H9 (cell line): ENCODE results near the gene MX2. TPM values are rescaled to one million over a fixed set of nuclear protein-coding genes. Genes with fewer than 3 reads are reported as not detected.

ENCODE experiments used
- DNase-seq: peaks from one replicate; pipeline ENCODE4 v3.0.0-alpha.2; 2017
- H2AFZ ChIP-seq: one replicate; pipeline ENCODE4 v1.6.1; 2013; ENCODE audit warnings: mild to moderate bottlenecking, low read length, control low read depth, moderate library complexity
- H2AK5ac ChIP-seq: 2 replicates; pipeline ENCODE4 v1.6.1; 2013; ENCODE audit warnings: low read length, control low read depth, mixed read lengths; ENCODE audit not compliant: insufficient read length
- H2BK120ac ChIP-seq: one replicate; pipeline ENCODE4 v1.6.1; 2013; ENCODE audit warnings: low read depth, mild to moderate bottlenecking, low read length, control low read depth, inconsistent platforms; ENCODE audit not compliant: poor library complexity, severe bottlenecking
- H2BK12ac ChIP-seq: 2 replicates; pipeline ENCODE4 v1.6.1; 2013; ENCODE audit warnings: low read length, control low read depth, mixed read lengths, low read depth; ENCODE audit not compliant: insufficient read length
- H2BK15ac ChIP-seq: 2 replicates; pipeline ENCODE4 v1.6.1; 2013; ENCODE audit warnings: low read depth, low read length, control low read depth
- H2BK20ac ChIP-seq: one replicate; pipeline ENCODE4 v1.6.1; 2013; ENCODE audit warnings: low read depth, mild to moderate bottlenecking, low read length, control low read depth, inconsistent platforms; ENCODE audit not compliant: poor library complexity, severe bottlenecking
- H2BK5ac ChIP-seq: 2 replicates; pipeline ENCODE4 v1.6.1; 2013; ENCODE audit warnings: low read length, control low read depth, mixed read lengths; ENCODE audit not compliant: insufficient read length
- H3K14ac ChIP-seq: 2 replicates; pipeline ENCODE4 v1.6.1; 2013; ENCODE audit warnings: low read length, control low read depth; ENCODE audit not compliant: insufficient read depth
- H3K18ac ChIP-seq: 2 replicates; pipeline ENCODE4 v1.6.1; 2013; ENCODE audit warnings: low read depth, mild to moderate bottlenecking, mixed read lengths, low read length, control low read depth; ENCODE audit not compliant: insufficient read length
- H3K23ac ChIP-seq: 2 replicates; pipeline ENCODE4 v1.6.1; 2013; ENCODE audit warnings: low read length, control low read depth, mixed read lengths, low read depth; ENCODE audit not compliant: insufficient read length
- H3K23me2 ChIP-seq: 2 replicates; pipeline ENCODE4 v1.6.1; 2013; ENCODE audit warnings: low read depth, mild to moderate bottlenecking, mixed read lengths, low read length, control low read depth; ENCODE audit not compliant: insufficient read length, poor library complexity, severe bottlenecking
- H3K27ac ChIP-seq: 2 replicates; pipeline ENCODE4 v1.5.1; 2013; ENCODE audit warnings: low read length, control low read depth, mixed read lengths, low read depth; ENCODE audit not compliant: insufficient read length
- H3K27me3 ChIP-seq: 2 replicates; pipeline ENCODE4 v1.6.1; 2013; ENCODE audit warnings: low read length, control low read depth, inconsistent platforms; ENCODE audit not compliant: insufficient read depth
- H3K4ac ChIP-seq: 2 replicates; pipeline ENCODE4 v1.6.1; 2013; ENCODE audit warnings: low read depth, mild to moderate bottlenecking, control low read depth, inconsistent platforms, low read length, moderate library complexity
- H3K4me1 ChIP-seq: 2 replicates; pipeline ENCODE4 v1.6.1; 2013; ENCODE audit warnings: low read length, control low read depth, inconsistent platforms; ENCODE audit not compliant: insufficient read depth
- H3K4me2 ChIP-seq: 2 replicates; pipeline ENCODE4 v1.6.1; 2013; ENCODE audit warnings: low read length, control low read depth, mixed read lengths; ENCODE audit not compliant: insufficient read length, insufficient read depth
- H3K56ac ChIP-seq: 2 replicates; pipeline ENCODE4 v1.6.1; 2013; ENCODE audit warnings: low read depth, mild to moderate bottlenecking, mixed read lengths, low read length, control low read depth; ENCODE audit not compliant: insufficient read length
- H3K79me1 ChIP-seq: 2 replicates; pipeline ENCODE4 v1.6.1; 2013; ENCODE audit warnings: low read depth, mild to moderate bottlenecking, moderate library complexity, low read length, control low read depth, inconsistent platforms; ENCODE audit not compliant: insufficient read depth, poor library complexity, severe bottlenecking
- H3K79me2 ChIP-seq: 2 replicates; pipeline ENCODE4 v1.6.1; 2013; ENCODE audit warnings: low read length, control low read depth, inconsistent platforms; ENCODE audit not compliant: insufficient read depth
- H3K9ac ChIP-seq: 2 replicates; pipeline ENCODE4 v1.6.1; 2013; ENCODE audit warnings: low read length, control low read depth, mixed read lengths; ENCODE audit not compliant: insufficient read length; ENCODE audit errors: extremely low read depth
- H3K9me3 ChIP-seq: one replicate; pipeline ENCODE4 v1.6.1; 2013; ENCODE audit warnings: low read depth, low read length, inconsistent platforms; ENCODE audit not compliant: control insufficient read depth
- H3T11ph ChIP-seq: one replicate; pipeline ENCODE4 v1.6.1; 2013; ENCODE audit warnings: mild to moderate bottlenecking, low read length, control low read depth, inconsistent platforms
- H4K20me1 ChIP-seq: one replicate; pipeline ENCODE4 v1.6.1; 2013; ENCODE audit not compliant: control insufficient read depth, insufficient read length, insufficient read depth
- H4K5ac ChIP-seq: 2 replicates; pipeline ENCODE4 v1.6.1; 2013; ENCODE audit warnings: low read depth, mild to moderate bottlenecking, mixed read lengths, low read length, control low read depth; ENCODE audit not compliant: insufficient read length
- H4K8ac ChIP-seq: replicated peaks from 2 replicates; pipeline ENCODE4 v1.6.1; 2013; ENCODE audit warnings: low read length, control low read depth, mixed read lengths, low read depth; ENCODE audit not compliant: insufficient read length
- H4K91ac ChIP-seq: 2 replicates; pipeline ENCODE4 v1.6.1; 2013; ENCODE audit warnings: low read depth, mild to moderate bottlenecking, moderate library complexity, mixed read lengths, low read length, control low read depth; ENCODE audit not compliant: insufficient read length
- H3K27ac Mint-ChIP-seq, 3 experiments: 2 replicates in 2 of 3; 3 replicates in 1 of 3; pipeline ENCODE4 v1.8.0; 2020 to 2021; ENCODE audit warnings: mixed read lengths in 3 of 3, mild to moderate bottlenecking in 1 of 3, moderate library complexity in 1 of 3
- H3K27me3 Mint-ChIP-seq: 2 replicates; pipeline ENCODE4 v1.8.0; 2021; ENCODE audit warnings: low read depth, mild to moderate bottlenecking, moderate library complexity, mixed read lengths
- H3K36me3 Mint-ChIP-seq, 3 experiments: 2 replicates in 2 of 3; 3 replicates in 1 of 3; pipeline ENCODE4 v1.8.0; 2020 to 2021; ENCODE audit warnings: low read depth in 3 of 3, mixed read lengths in 3 of 3; ENCODE audit not compliant: insufficient read depth in 1 of 3
- H3K4me1 Mint-ChIP-seq, 2 experiments: 2 replicates each; pipeline ENCODE4 v1.8.0; 2020; ENCODE audit warnings: mixed read lengths in 2 of 2
- H3K4me3 Mint-ChIP-seq, 2 experiments: 2 replicates in 1 of 2; 3 replicates in 1 of 2; pipeline ENCODE4 v1.8.0; 2020 to 2021; ENCODE audit warnings: mild to moderate bottlenecking in 2 of 2, mixed read lengths in 2 of 2, moderate library complexity in 1 of 2
- H3K9me3 Mint-ChIP-seq, 2 experiments: 2 replicates in 1 of 2; 3 replicates in 1 of 2; pipeline ENCODE4 v1.8.0; 2020; ENCODE audit warnings: mild to moderate bottlenecking in 2 of 2, mixed read lengths in 2 of 2, moderate library complexity in 1 of 2
- whole genome bisulfite sequencing: extraction: QIAGEN DNeasy Blood & Tissue Kit; methylation state at CpG from one replicate; pipeline ENCODE4 v1.1.7; 2013; ENCODE audit warnings: missing lambda C conversion rate, low lambda C conversion rate, mixed read lengths; ENCODE audit not compliant: insufficient read length; ENCODE audit errors: extremely low coverage; 5-methylcytosine and 5-hydroxymethylcytosine counted together
- total RNA-seq: library from RNA; stranded (reverse); gene quantifications from 2 replicates; pipeline ENCODE4 v1.2.1, GENCODE V29; 2021
- TF ChIP-seq, protein P1 (sequence below): fragments of 200-600 bp; sonication (generic); conservative IDR thresholded peaks from 3 replicates; pipeline ENCODE4 v1.8.0; 2021; ENCODE audit warnings: antibody characterized with exemption, mild to moderate bottlenecking

Gene MX2
- total RNA-seq, 1 experiment from 2014 or later = 1.8 TPM

DNA sequence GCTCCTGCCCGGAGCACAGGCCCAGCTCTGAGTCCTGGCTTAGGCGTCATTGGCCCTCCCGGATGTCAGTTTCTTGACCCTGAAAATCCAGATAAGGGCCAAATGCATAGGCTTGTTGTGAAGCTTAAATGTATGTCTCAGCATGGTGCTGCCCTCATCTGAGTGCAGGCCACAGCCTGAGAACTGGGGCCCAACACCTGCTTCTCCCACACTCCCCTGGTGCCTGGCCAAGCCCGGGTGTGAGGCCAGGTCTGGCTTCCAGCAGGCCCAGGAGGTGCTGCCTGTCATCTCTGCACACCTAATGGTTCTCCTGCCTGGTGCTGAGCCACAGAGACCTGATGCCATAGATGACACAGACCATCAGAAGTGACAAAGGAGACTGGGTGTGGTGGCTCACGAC is 14.0 kb downstream of the MX2 start:
- no peak overlapping the region for H3K18ac ChIP-seq
- no peaks in the 10 kb centered on the region for H3K4me1 ChIP-seq
- H2AFZ ChIP-seq = no peak overlapping the region
- H3K23ac ChIP-seq = no peak overlapping the region
- H2BK120ac ChIP-seq = no peak overlapping the region
- no peak overlapping the region; the same call in 1 of the 2 replicates for H3K14ac ChIP-seq
- peaks cover 0 to 7% (median 0%) of the 10 kb centered on the region in 3 experiments; a peak in 1 of 7 replicates for H3K36me3 Mint-ChIP-seq
- no peak overlapping the region for H2BK15ac ChIP-seq
- H3K23me2 ChIP-seq = no peaks in the 10 kb centered on the region
- H3K4me2 ChIP-seq = no peak overlapping the region
- H3K27ac ChIP-seq = no peak overlapping the region
- no peak overlapping the region for H3T11ph ChIP-seq
- H4K91ac ChIP-seq = no peak overlapping the region
- H3K27ac Mint-ChIP-seq = no peak overlapping the region
- H2AK5ac ChIP-seq = no peak overlapping the region
- no peak overlapping the region for H2BK12ac ChIP-seq
- DNase-seq = no peak
- no CpG with 5 or more reads among the region's 5 CpGs for WGBS
- H3K4me3 Mint-ChIP-seq = no peak overlapping the region
- no peaks in the 10 kb centered on the region for H3K9me3 ChIP-seq
- no peak overlapping the region for H4K8ac ChIP-seq
- no peak overlapping the region for H2BK5ac ChIP-seq
- no peaks in the 10 kb centered on the region for H3K79me1 ChIP-seq
- no peaks in the 10 kb centered on the region; a peak in 1 of 5 replicates for H3K9me3 Mint-ChIP-seq
- no peaks in the 10 kb centered on the region for H3K79me2 ChIP-seq
- H3K27me3 ChIP-seq = no peaks in the 10 kb centered on the region
- TF ChIP-seq, protein P1, sequence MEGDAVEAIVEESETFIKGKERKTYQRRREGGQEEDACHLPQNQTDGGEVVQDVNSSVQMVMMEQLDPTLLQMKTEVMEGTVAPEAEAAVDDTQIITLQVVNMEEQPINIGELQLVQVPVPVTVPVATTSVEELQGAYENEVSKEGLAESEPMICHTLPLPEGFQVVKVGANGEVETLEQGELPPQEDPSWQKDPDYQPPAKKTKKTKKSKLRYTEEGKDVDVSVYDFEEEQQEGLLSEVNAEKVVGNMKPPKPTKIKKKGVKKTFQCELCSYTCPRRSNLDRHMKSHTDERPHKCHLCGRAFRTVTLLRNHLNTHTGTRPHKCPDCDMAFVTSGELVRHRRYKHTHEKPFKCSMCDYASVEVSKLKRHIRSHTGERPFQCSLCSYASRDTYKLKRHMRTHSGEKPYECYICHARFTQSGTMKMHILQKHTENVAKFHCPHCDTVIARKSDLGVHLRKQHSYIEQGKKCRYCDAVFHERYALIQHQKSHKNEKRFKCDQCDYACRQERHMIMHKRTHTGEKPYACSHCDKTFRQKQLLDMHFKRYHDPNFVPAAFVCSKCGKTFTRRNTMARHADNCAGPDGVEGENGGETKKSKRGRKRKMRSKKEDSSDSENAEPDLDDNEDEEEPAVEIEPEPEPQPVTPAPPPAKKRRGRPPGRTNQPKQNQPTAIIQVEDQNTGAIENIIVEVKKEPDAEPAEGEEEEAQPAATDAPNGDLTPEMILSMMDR = no peak
- no peak overlapping the region for H3K56ac ChIP-seq
- H3K4ac ChIP-seq = no peak overlapping the region
- no peak overlapping the region for H3K9ac ChIP-seq
- H4K5ac ChIP-seq = no peak overlapping the region
- peaks cover 11 to 18% of the 10 kb centered on the region in 2 experiments for H3K4me1 Mint-ChIP-seq
- no peaks in the 10 kb centered on the region for H4K20me1 ChIP-seq
- no peak overlapping the region for H2BK20ac ChIP-seq
- H3K27me3 Mint-ChIP-seq = peaks cover 2% of the 10 kb centered on the region; the same call in 1 of the 2 replicates
